Measurements from ENCODE around the gene VWA8.

Gene VWA8

DNA sequence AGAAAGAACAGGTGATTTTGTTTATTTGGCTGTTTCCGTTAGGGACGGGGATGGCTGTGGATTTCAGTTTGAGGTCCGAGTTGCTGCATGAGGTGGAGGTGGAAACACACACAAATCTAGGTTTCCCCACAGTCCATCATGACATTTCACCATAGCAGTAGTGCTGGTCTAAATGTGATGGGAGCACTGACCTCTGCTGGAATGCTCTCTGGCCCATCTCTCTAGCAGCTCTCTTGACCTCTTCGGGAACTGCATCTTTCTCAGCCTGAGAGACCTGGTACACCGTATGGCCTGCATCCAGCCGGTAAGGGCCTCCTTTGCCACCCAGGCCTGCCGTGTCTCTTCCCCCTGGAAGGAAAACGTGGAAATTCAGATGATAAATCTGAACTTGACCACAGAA, 349.5 kb downstream of the VWA8 start:
- DNase-seq (ENCODE audit: low read depth): no peak
- no peak overlapping the region for H3K4me3 ChIP-seq (ENCODE audit: low read depth, low read length)

DNA sequence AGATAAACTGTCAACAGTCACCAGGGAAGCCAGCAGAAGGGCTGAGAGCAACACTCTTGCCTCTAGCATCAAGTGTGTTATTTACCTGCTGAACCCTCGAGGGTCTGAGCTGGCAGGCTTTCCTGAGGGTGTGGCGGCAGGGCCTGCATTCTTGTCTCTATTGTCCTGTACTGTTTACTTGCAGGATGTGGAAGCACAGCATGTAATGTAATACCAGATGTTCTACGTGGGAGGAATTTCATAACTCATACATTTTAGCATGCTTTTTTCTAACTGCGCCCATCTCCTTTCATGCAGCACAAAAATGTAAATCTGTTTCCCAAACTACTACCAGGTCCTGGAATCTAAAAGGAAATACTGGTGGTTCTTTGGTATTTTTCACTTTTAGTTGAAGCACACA, 350.5 kb downstream of the VWA8 start:
- no peak overlapping the region for H3K4me3 ChIP-seq (ENCODE audit: low read depth, low read length)
- peak; percentile 84 for DNase-seq (ENCODE audit: low read depth)

DNA sequence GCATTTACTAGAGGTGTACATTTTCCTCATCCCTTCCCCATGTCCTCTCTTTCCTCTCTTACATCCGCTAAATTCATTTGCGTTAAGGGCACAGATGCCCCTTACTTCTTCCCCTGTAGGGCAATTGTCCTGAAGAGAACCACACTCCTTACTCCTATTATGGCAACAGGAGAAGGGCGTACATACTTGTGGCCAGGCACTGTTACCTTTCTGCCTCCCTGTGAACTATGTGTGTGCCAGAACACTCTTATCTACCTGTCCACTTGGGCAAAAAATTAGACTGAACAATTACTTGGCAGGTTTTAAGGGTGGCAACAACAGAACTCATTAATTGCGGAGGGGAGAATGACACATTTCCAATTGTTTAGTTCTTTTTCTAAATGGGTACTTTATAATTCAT, 351.1 kb downstream of the VWA8 start:
- no peak for DNase-seq (ENCODE audit: low read depth)
- H3K4me3 ChIP-seq (ENCODE audit: low read depth, low read length): no peak overlapping the region

DNA sequence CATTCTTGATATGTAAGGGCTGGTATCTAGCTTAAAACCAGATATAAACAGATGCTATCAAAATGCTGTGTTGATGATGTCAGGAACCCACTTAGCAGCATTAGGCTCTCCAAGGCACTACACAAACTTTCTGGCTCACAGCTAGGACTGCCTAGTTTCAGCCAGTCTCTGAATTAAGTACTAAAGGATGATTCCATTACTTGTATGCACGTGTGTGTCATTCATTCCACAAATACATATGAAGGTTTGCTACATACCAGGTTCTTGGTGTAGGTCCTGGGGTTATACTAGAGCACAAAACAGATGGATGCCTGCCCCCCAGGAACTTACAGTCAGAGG, 352.1 kb downstream of the VWA8 start:
- H3K4me3 ChIP-seq (ENCODE audit: low read depth, low read length): no peak overlapping the region
- DNase-seq (ENCODE audit: low read depth): no peak

DNA sequence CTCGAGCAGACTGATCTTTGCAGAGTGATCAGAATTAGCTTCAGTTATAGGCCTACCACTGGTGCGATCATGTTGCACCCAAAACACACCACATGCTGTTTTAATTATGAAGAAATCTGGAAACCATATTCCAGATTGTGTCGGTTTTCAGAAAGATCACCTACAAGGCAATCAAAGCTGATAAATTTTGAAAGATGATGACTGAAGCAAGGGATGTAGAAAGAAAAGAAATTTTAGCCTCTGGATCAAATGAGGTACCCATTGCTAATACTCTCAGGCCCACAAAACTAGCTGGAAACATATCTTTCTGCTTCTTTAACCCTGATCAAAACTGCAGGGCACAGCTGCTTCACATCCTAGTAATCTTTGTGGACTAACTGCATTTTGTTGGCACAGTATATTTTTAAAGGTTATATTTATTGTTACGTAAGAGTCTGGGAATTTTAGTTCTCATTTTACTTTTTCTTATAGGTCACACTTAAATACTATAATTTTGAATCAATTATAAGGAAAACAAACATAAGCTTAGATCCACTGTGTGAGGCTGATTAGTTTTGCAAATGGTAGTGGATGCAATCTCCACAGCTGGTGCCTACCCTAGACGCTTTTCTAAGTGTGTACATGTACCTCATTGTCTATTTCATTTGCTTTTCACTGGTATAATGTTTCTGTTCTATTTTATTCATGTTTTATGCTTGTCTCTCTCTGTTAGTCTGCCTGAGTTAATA, 352.6 kb downstream of the VWA8 start:
- no peak overlapping the region for H3K4me3 ChIP-seq (ENCODE audit: low read depth, low read length)
- DNase-seq (ENCODE audit: low read depth): no peak

DNA sequence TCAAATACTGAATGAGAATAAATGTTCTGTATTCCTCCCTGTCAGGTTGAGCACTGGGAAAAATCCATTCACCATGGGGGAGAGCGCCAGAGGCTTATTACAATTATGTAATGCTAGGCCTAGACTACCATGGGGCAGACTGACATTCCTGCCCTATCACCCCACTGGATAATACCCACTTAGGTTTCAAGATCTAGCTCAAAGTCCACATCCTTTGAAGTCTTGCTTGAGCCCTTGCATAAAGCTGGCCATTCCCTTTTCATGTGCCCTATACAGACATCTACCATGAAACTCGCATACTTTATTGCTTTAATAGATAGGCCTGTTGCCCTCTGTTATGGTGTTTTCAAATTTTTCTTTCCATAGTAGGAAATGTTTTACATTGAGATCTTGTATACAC, 354.3 kb downstream of the VWA8 start:
- H3K4me3 ChIP-seq (ENCODE audit: low read depth, low read length): no peak overlapping the region

DNA sequence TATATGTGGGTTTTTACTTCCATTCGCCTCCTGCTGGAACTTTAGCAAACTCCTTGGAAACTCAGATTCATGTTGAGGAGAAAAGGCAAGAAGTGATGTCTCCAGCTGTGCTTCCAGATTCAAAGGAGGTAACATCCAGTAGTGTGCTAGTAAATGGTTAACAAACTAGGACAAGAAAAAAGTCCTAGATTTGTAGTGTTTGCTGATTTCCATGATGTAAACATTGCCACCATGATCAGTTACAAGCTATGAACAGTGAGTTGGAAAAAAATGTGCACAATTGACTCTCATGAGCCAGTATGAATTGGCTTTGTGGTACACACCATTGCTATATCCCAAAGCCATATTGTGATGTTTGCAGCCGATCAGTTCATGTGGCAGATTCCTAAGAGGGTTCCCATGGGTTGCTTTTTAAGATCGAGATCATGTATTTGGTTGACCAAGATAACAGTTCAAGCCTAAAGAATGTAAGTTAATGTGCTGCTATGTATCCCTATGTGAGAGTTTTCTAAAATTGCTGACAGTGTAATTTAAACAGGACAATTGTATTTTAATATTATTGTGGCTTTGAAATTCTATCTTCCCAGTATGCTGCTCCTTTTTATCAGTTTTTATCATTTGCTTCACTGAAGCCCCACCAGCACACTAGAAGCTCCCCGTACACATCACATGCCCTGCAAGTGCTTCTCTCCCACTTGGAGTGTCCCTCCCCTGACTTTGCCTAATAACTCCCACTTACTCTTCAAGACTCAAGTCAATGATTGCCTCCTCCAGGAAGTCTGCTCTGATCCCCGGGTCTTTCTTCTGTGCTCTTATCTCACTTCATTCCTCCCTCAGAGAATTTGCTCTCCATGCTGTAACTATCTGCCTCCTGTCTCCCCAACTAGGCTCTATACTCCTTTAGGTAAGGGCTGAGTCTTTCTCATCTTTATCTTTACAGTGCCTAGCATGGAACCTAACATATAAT, 355.3 kb downstream of the VWA8 start:
- no peak for DNase-seq (ENCODE audit: low read depth)
- no peak overlapping the region for H3K4me3 ChIP-seq (ENCODE audit: low read depth, low read length)

More for the DNA sequence above, 354.3 kb downstream of the VWA8 start:
- DNase-seq (ENCODE audit: low read depth): no peak

DNA sequence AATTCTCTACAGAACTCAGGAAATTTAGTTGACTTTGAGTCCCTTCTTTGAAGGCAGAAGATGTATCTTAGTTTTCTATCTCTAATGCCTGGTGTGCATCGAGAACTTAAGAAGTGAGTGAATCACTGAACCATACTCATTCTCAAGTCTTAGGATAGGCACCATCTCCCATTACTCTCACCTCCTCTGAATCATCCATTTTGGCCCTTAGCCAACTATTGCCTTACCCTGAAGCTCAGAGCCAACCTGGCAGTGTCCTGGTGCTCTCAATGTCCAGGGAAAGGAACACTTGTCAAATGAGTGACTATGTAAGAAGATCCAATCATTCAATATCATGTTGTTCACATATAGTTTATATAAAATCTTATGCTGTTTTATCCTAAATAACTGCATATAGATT, 357.0 kb downstream of the VWA8 start:
- H3K4me3 ChIP-seq (ENCODE audit: low read depth, low read length): no peak overlapping the region
- peak; percentile 50 for DNase-seq (ENCODE audit: low read depth)

DNA sequence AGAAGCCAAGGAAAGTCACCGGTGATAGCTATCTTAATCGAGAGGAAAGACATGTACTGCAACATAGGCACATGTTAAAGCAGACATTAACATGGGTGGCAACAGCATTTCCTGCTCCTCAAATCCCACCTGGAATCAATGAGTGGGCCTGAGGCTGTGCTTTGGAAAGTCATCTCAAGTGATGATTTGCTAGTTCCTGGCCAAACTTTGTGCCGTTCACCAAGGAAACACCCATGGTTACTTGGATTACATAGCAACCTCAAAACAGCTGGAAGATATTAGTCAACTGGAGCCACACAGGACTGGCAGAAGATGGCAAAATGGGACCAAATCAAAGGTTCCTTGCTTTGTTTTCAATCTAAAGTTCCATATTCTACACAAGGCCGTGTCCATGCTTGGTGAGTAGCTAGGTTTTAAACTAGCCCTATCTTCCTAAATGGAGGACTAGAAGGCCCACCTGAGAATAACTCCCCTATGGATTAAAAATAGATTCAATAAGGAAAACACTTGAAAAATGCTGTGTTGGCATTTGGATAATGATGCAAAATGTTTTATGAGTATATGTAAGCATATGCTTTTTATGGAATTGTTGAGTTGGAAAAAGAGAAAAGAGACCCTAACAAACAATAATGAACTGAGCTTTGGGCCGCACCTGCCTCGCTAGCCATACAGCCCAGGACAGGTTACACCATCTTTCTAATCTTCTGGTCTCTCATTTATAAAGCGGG, 359.0 kb downstream of the VWA8 start:
- H3K4me3 ChIP-seq (ENCODE audit: low read depth, low read length): no peak overlapping the region
- no peak for DNase-seq (ENCODE audit: low read depth)

DNA sequence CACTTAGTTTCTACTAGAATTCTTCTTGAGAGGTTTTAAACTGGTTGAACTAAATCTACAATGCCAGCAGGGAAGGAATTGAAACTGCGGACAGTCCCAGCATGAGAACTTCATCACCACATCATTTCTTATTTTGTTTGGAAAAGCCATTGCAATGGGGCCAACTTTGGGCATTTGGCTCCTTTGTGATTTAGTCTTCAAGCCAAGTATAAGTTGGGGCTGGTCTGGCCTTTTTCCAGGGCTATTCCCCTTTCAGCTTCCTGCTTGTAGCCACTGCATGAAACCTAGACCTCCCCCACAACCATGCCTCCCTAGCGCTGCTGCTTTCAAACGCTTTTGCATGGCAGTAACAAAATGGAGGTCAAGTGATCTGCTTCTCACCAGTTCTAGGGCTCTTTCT, 361.3 kb downstream of the VWA8 start:
- DNase-seq (ENCODE audit: low read depth): no peak
- no peak overlapping the region for H3K4me3 ChIP-seq (ENCODE audit: low read depth, low read length)

DNA sequence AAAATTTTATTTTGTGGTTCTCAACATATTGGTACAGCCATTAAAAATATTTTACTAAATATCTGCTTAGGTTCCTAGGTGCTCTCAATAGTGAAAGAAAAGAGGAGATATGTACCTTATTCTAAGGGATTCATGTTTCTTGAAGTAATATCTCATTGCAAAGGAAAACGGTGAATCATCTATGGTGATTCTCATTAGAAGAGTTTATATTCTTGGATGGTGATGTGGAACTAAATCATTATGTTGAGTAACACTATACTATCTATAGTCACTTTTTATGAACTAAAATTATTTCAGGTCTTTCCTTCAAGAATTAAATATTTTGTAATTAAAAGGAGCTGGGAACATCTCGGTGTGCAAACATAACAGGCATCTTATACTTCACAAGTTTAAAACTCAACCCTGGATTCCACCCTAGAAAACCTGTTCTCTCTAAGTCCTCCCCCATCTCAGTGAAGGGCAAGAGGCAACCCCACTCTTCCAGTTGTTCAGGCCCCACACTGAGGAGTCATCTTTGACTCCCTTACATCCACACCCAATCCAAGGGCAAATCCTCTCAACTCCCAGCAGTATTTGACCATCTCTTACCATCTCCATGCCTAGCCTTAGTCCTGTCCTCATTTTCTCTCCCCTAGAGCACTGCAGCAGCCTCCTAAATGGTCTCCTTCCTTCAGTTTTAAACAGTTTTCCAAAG, 363.4 kb downstream of the VWA8 start:
- DNase-seq (ENCODE audit: low read depth): no peak
- H3K4me3 ChIP-seq (ENCODE audit: low read depth, low read length): no peak overlapping the region

DNA sequence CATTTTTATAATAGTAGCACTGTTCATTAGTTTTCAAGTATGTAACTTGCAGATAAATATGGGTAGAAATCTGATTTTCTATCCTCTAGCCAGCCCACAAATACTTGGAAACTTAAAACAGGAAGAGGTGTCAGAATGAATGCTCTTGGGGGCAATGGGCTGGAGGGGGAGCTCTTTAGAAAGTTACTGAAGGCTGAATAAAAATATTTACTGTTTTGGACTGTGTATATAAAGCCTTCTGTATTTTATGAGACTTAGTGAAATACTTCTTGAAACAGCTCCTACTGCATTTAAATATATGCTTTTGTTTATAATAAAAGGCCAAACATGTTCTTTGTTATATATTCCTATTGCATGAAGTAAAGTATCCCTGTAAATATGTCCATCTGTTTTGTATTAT, 364.7 kb downstream of the VWA8 start:
- H3K4me3 ChIP-seq (ENCODE audit: low read depth, low read length): no peak overlapping the region
- no peak for DNase-seq (ENCODE audit: low read depth)

DNA sequence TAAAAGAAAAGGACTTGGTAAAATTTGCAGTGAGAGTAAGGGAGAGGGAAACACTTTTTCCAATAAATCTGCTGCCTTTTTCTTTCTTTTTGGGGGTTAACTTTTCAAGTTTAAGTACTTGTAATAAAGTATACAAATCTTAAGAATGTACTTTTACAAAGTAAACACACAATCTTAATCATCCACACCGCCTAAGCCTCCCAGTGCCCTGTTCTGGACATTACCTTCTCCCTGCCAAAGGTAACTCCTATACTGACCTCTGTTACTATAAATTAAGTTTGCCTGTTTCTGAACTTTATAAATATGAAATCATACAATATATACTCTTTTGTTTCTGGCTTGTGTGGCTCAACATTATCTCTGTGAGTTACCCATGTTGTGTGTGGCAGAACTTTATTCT, 365.6 kb downstream of the VWA8 start:
- no peak overlapping the region for H3K4me3 ChIP-seq (ENCODE audit: low read depth, low read length)
- DNase-seq (ENCODE audit: low read depth): no peak

DNA sequence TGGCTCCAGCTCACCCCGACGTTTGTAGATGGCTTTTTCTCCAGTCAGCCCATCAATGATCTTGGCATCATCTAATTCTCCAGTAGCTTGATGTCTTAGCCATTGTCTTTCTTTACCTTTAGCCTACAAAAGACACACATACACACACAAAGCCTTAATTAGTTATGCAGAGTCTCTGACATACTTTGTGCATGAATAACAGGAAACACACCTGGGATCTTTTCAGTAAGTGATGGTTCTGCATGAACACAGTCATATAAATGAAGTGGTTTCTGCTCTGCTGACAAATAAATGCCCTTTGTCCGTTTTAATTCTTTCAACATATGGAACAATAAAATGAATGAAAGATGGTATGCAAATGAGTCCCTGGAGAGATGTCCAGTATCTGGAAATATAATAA, 370.3 kb downstream of the VWA8 start:
- DNase-seq (ENCODE audit: low read depth): no peak
- no peak overlapping the region for H3K4me3 ChIP-seq (ENCODE audit: low read depth, low read length)

DNA sequence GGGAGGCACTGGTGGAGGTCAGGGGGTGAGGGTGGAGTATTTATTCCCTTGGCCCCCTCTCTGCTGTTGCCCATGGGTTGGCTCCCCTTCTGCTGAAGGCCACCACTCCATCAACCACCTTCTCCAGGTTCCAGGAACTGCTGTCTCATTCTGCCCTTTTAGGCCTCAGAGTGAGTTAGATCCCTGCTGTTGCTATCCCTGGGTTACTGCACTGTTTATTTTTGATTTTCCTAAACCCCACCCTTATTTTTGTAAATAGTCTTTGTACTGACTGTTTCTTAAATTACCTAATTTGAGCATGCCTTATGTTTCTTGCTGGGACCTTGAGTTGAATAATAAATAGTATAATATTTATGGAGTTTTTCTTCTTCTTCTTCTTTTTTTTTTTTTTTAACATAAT, 370.8 kb downstream of the VWA8 start:
- no peak overlapping the region for H3K4me3 ChIP-seq (ENCODE audit: low read depth, low read length)
- no peak for DNase-seq (ENCODE audit: low read depth)

DNA sequence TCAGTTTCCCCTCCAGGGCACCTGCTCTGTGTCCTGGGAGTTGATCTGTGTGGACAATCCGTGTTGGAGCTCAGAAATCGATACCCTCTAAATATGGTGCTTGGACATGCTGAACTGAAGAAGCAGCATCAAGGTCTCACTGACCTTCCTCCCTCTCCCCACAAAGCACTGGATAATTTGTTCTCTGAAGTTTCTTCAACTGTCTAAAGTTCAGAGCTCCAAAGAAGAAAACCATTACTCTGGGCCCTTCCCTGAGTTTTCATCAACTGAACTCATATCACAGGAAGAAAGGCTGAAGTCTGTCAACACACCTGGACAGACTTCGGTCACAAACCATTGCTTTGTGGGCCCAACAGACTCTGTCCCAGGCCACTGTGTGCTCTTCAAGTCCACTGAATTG, 371.5 kb downstream of the VWA8 start:
- DNase-seq (ENCODE audit: low read depth): no peak
- no peak overlapping the region for H3K4me3 ChIP-seq (ENCODE audit: low read depth, low read length)

DNA sequence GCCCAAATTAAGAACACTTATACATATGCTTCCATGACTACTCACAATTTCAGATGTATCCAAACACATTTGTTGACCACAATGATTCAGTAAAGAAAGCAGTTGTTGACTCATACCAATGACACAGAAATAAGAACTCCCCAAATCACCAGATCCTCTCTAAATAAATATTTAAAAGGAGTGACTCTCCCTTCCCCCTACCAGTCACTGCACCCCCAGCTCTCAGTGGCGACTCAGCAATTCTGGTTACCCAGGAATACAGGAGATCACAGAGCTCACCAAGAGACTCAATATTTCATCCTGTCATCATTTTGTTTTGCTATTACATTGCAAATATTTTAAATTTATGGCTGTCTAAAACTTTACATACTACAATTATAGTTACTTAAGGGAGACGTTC, 372.0 kb downstream of the VWA8 start:
- peak; percentile 80 for DNase-seq (ENCODE audit: low read depth)
- H3K4me3 ChIP-seq (ENCODE audit: low read depth, low read length): no peak overlapping the region

DNA sequence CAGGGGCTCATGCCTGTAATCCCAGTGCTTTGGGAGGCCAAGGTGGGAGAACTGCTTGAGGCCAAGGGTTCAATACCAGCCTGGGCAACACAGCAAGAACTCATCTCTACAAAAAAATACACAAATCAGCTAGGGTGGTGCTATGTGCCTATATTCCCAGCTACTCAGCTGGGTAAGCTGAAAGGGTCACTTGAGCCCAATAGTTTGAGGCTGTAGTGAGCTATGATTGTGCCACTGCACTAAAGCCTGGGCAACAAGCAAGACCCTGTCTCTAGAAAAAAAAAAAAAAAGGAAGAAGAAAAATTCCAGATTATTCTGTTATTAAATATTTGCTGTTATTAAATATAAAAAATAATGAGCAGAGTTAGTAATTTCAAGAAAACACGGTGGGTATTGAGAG, 372.5 kb downstream of the VWA8 start:
- DNase-seq (ENCODE audit: low read depth): no peak
- H3K4me3 ChIP-seq (ENCODE audit: low read depth, low read length): no peak overlapping the region

DNA sequence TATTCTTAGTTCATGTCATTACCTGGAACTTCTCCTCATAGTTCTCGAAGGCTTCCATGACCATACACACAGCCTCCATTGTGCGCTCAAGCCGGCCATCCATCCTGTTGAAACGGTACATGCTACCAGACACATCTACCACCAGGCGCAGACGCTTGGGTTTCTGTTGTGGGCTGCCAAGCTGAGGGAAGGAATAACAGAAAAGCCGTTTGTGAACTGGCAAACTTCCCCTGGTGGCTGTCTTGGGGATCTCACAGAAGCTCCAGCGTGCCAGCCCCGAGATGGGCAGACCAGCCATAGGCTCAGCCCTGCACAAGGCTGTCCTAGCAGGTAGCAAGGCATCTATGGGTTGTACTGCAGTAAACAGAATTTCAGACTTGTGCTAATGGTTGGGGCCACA, 373.4 kb downstream of the VWA8 start:
- no peak overlapping the region for H3K4me3 ChIP-seq (ENCODE audit: low read depth, low read length)
- no peak for DNase-seq (ENCODE audit: low read depth)

DNA sequence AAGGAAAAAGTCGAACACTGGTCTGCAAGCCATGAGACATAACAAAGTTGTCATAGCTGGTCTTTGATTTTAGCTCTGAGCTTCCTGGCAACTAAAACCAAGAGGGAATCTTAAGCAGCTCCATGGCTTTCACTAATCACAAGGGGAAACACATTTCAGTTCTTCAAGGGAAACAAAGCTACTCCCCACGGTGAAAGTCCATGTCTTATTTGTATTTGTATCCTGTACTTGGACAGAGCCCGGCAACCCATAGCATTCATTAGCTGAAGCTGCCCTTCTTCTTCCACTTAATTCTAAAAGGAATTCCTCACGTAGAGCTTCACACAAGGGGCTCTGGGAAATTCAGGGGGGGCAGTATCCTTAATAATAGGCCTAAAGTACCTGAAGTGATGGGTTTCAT, 374.7 kb downstream of the VWA8 start:
- DNase-seq (ENCODE audit: low read depth): no peak
- H3K4me3 ChIP-seq (ENCODE audit: low read depth, low read length): no peak overlapping the region
